ENCODE measurements around the gene ATE1. TPM values are rescaled to one million over a fixed set of nuclear protein-coding genes. Genes with fewer than 3 reads are reported as not detected.

Gene ATE1
- total and polyA plus RNA-seq, 2 donors (not counting 1 experiment from before 2014, with no cell fraction given): 8.2 to 32.0 TPM

GRCh38 chr10:121900443-121901174 is 27.2 kb downstream of the ATE1 start:
- ChIA-PET CTCF (interaction anchor here (0.6 to 3.3 kb wide), 10 partner anchors 9 to 1476 kb away, joined by 3 to 24 read pairs (median 4); no protein-coding TSS in a partner anchor), POLR2A (no interaction called here)
- H4K20me1 ChIP-seq (ENCODE audit: control insufficient read depth, insufficient read depth, low read length, poor library complexity, severe bottlenecking): no peaks in the 10 kb centered on the region
- H3K27ac Mint-ChIP-seq: no peak overlapping the region
- no peak overlapping the region for H3K4me3 ChIP-seq (ENCODE audit: control extremely low read depth in 1 of 5, extremely low read depth in 1 of 5, insufficient read depth in 1 of 5, low read depth in 2 of 5, low read length in 4 of 5)
- H3K9me3 ChIP-seq (ENCODE audit: control extremely low read depth in 1 of 3, control insufficient read depth in 2 of 3, insufficient read depth in 1 of 3, low read length in 2 of 3): no peaks in the 10 kb centered on the region
- H2AFZ ChIP-seq (ENCODE audit: insufficient read depth, low read depth, low read length, poor library complexity, severe bottlenecking): peak overlapping the region; percentile 37
- H3K27me3 Mint-ChIP-seq: no peaks in the 10 kb centered on the region
- H3K4me1 Mint-ChIP-seq: no peaks in the 10 kb centered on the region
- ATAC-seq (ENCODE audit: low read depth) (peak; percentile 51), DNase-seq (peak; percentile 52)
- no peaks in the 10 kb centered on the region for H3K4me1 ChIP-seq (ENCODE audit: control insufficient read depth in 2 of 2, insufficient read depth in 2 of 2, low read length in 2 of 2)
- peak; percentile 78 for TF ChIP-seq CTCF (IDR thresholded peaks at IDR 0.05)
- no peak for TF ChIP-seq EZH2 (IDR thresholded peaks at IDR 0.05; ENCODE audit: borderline replicate concordance, insufficient read depth, low read depth, low read length, poor library complexity, severe bottlenecking)
- H3K4me3 Mint-ChIP-seq: no peak overlapping the region
- peaks cover 0 to 15% of the 10 kb centered on the region in 2 experiments for H3K36me3 ChIP-seq (replicated peaks in 1 of 2; ENCODE audit: control extremely low read depth in 1 of 2, control insufficient read depth in 1 of 2, extremely low read depth in 1 of 2, insufficient read depth in 2 of 2, low read length in 1 of 2)
- 71% methylated on average over 8 of the region's 10 CpGs for WGBS (ENCODE audit: insufficient coverage)
- H3K79me2 ChIP-seq (ENCODE audit: control insufficient read depth, insufficient read depth, low read length): no peaks in the 10 kb centered on the region
- no peak overlapping the region for H3K9ac ChIP-seq (ENCODE audit: low read length)
- intact Hi-C loops (cut with micrococcal nuclease): no loop called here
- H3K27ac ChIP-seq (ENCODE audit: low read length in 2 of 2): no peak overlapping the region
- no peak overlapping the region for H3K4me2 ChIP-seq (replicated peaks; ENCODE audit: low read depth, low read length, poor library complexity, severe bottlenecking)
- H3K9me3 Mint-ChIP-seq (ENCODE audit: insufficient read depth): no peaks in the 10 kb centered on the region
- no peaks in the 10 kb centered on the region for H3K27me3 ChIP-seq (replicated peaks in 1 of 4; ENCODE audit: control extremely low read depth in 1 of 4, control insufficient read depth in 3 of 4, insufficient read depth in 4 of 4, low read length in 3 of 4)

DNA sequence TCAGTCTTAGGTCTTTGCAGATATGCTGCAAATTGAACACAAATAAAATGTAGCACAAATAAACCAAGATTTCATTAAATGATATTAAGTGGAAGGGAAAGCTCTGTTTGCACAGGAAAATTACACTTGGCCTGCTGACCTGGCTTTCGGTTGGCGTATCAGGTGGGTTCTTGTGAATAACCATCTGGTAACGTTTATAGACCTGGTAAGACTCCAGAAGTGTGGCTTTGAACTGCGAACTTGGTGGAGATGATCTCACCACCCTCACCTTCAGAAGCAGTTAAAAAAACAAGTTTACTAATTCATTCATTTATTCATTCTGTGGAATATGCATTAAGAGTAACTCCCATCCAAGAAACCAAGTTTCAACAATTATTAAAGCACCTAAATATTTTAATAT is 28.1 kb downstream of the ATE1 start:
- Histone ChIP-seq H4K20me1 (ENCODE audit: control insufficient read depth, insufficient read depth, low read length, poor library complexity, severe bottlenecking) (no peaks in the 10 kb centered on the region), H2AFZ (ENCODE audit: insufficient read depth, low read depth, low read length, poor library complexity, severe bottlenecking) (no peak overlapping the region), H3K9ac (ENCODE audit: low read length) (no peak overlapping the region), H3K36me3 (replicated peaks in 1 of 2; ENCODE audit: control extremely low read depth in 1 of 2, control insufficient read depth in 1 of 2, extremely low read depth in 1 of 2, insufficient read depth in 2 of 2, low read length in 1 of 2) (peaks cover 0 to 15% of the 10 kb centered on the region in 2 experiments), H3K79me2 (ENCODE audit: control insufficient read depth, insufficient read depth, low read length) (no peaks in the 10 kb centered on the region), H3K4me1 (ENCODE audit: control insufficient read depth in 2 of 2, insufficient read depth in 2 of 2, low read length in 2 of 2) (no peaks in the 10 kb centered on the region), H3K27me3 (replicated peaks in 1 of 4; ENCODE audit: control extremely low read depth in 1 of 4, control insufficient read depth in 3 of 4, insufficient read depth in 4 of 4, low read length in 3 of 4) (no peaks in the 10 kb centered on the region), H3K4me3 (ENCODE audit: control extremely low read depth in 1 of 5, extremely low read depth in 1 of 5, insufficient read depth in 1 of 5, low read depth in 2 of 5, low read length in 4 of 5) (no peak overlapping the region), H3K4me2 (replicated peaks; ENCODE audit: low read depth, low read length, poor library complexity, severe bottlenecking) (no peak overlapping the region), H3K9me3 (ENCODE audit: control extremely low read depth in 1 of 3, control insufficient read depth in 2 of 3, insufficient read depth in 1 of 3, low read length in 2 of 3) (no peaks in the 10 kb centered on the region), H3K27ac (ENCODE audit: low read length in 2 of 2) (no peak overlapping the region)
- DNase-seq (no peak), ATAC-seq (ENCODE audit: low read depth) (no peak)
- H3K9me3 Mint-ChIP-seq (ENCODE audit: insufficient read depth): no peaks in the 10 kb centered on the region
- ChIA-PET POLR2A (no interaction called here), CTCF (interaction anchor here (0.7 to 3.3 kb wide), 6 partner anchors 12 to 958 kb away, joined by 3 to 24 read pairs (median 3); no protein-coding TSS in a partner anchor)
- no peak overlapping the region for H3K4me3 Mint-ChIP-seq
- no peak for TF ChIP-seq EZH2 (IDR thresholded peaks at IDR 0.05; ENCODE audit: borderline replicate concordance, insufficient read depth, low read depth, low read length, poor library complexity, severe bottlenecking)
- TF ChIP-seq CTCF (IDR thresholded peaks at IDR 0.05): no peak
- no peak overlapping the region for H3K27ac Mint-ChIP-seq
- no CpG with 5 or more reads among the region's 4 CpGs for WGBS (ENCODE audit: insufficient coverage)
- intact Hi-C loops (cut with micrococcal nuclease): loop anchor here (2.0 kb wide), 1 partner anchor 957 kb away; no protein-coding TSS in a partner anchor
- no peaks in the 10 kb centered on the region for H3K4me1 Mint-ChIP-seq
- no peaks in the 10 kb centered on the region for H3K27me3 Mint-ChIP-seq

Measured in B cell (primary cell).